HG03280 (cell line): Measurements from ENCODE around the gene FASN.
"Not testable (repeated sequence)": the region's sequence is repeated elsewhere in the genome, so short reads cannot be mapped to it uniquely, and the experiment has no call there.

ENCODE experiments used
- ATAC-seq: cut with Tn5 transposase; IDR thresholded peaks from one replicate; pipeline ENCODE4 v1.9.1; 2021; ENCODE audit warnings: mild to moderate bottlenecking, moderate library complexity; ENCODE audit not compliant: unreplicated experiment

The FASN gene

GRCh38 chr17:82047914-82048570 lies 50.0 kb downstream of the FASN start:
- ATAC-seq: no peak

- no peak for ATAC-seq
These were observed 50.7 kb downstream of the FASN start for GRCh38 chr17:82047379-82047778.

- no peak for ATAC-seq
These were observed 51.1 kb downstream of the FASN start for GRCh38 chr17:82046903-82047302.

GRCh38 chr17:82045936-82046484 lies 52.0 kb downstream of the FASN start:
- no peak for ATAC-seq

GRCh38 chr17:82043507-82043906 lies 54.5 kb downstream of the FASN start:
- ATAC-seq: no peak

GRCh38 chr17:82042649-82043048 lies 55.4 kb downstream of the FASN start:
- ATAC-seq: no peak

- ATAC-seq: no peak
These were observed 56.8 kb downstream of the FASN start for GRCh38 chr17:82041144-82041814.

- no peak for ATAC-seq
These were observed 58.2 kb downstream of the FASN start for GRCh38 chr17:82039695-82040299.

GRCh38 chr17:82038796-82039409 lies 59.1 kb downstream of the FASN start:
- not testable (repeated sequence) for ATAC-seq

GRCh38 chr17:82037889-82038195 lies 60.2 kb downstream of the FASN start:
- ATAC-seq: no peak

- ATAC-seq: peak; percentile 90
These were observed 60.7 kb downstream of the FASN start, which contains the start of gene DCXR for GRCh38 chr17:82037092-82037888. DCXR (minus strand) TSS chr17:82037697; CDS start chr17:82037682, 15 bp downstream.

- ATAC-seq: no peak
These were observed 61.4 kb downstream of the FASN start for GRCh38 chr17:82036634-82037091.

GRCh38 chr17:82035956-82036633 lies 61.9 kb downstream of the FASN start:
- ATAC-seq: no peak

- ATAC-seq: no peak
These were observed 62.5 kb downstream of the FASN start for GRCh38 chr17:82035488-82035887.

GRCh38 chr17:82034371-82035011 lies 63.5 kb downstream of the FASN start:
- ATAC-seq: no peak

GRCh38 chr17:82033359-82034085 lies 64.5 kb downstream of the FASN start:
- no peak for ATAC-seq

- ATAC-seq: no peak
These were observed 66.0 kb downstream of the FASN start for GRCh38 chr17:82031885-82032627.

GRCh38 chr17:82031303-82031884 lies 66.6 kb downstream of the FASN start, which contains the start of gene RAC3:
RAC3 (plus strand) TSS chr17:82031678; CDS start chr17:82031762, 84 bp downstream.
- ATAC-seq: no peak
